K562 (cell line): ENCODE data around the gene MOSPD3. TPM values are rescaled to one million over a fixed set of nuclear protein-coding genes. Genes with fewer than 3 reads are reported as not detected.

Source experiments
- BMI1 ChIP-seq: fragments of 150-350 bp; IDR thresholded peaks from 2 replicates; pipeline ENCODE4 v1.6.1; 2014; ENCODE audit warnings: low read length
- MYC ChIP-seq, 2 experiments: fragments of 250-450 bp in 1 of 2; sonication (Bioruptor Pico) in 1 of 2; IDR thresholded peaks; 2 replicates each; pipeline versions ENCODE4 v1.5.1 to v1.6.1; 2012 to 2021; ENCODE audit warnings: low read depth in 2 of 2, borderline replicate concordance in 1 of 2, improper control_type of control experiment in 1 of 2, low read length in 1 of 2, mild to moderate bottlenecking in 1 of 2, moderate library complexity in 1 of 2
- NFE2L1 ChIP-seq: fragments of 450-650 bp; IDR thresholded peaks from 2 replicates; pipeline ENCODE4 v1.6.1; 2016; ENCODE audit warnings: missing genetic modification characterization, low read depth, mild to moderate bottlenecking, missing compliant biosample characterization, moderate library complexity, borderline replicate concordance
- PHB2 ChIP-seq: fragments of 450-650 bp; IDR thresholded peaks from 2 replicates; pipeline ENCODE4 v1.6.1; 2017; ENCODE audit warnings: low read depth
- PHF20 ChIP-seq: fragments of 450-650 bp; IDR thresholded peaks from 2 replicates; pipeline ENCODE4 v1.6.1; 2018; ENCODE audit not compliant: partially characterized antibody
- PHF21A ChIP-seq: fragments of 450-650 bp; IDR thresholded peaks from 2 replicates; pipeline ENCODE4 v1.6.1; 2017; ENCODE audit warnings: low read depth, borderline replicate concordance
- RB1 ChIP-seq: fragments of 450-650 bp; IDR thresholded peaks from 2 replicates; pipeline ENCODE4 v1.6.1; 2017; ENCODE audit warnings: low read depth, mild to moderate bottlenecking
- RBFOX2 ChIP-seq: fragments of 200-400 bp; formaldehyde crosslinking; IDR thresholded peaks from 2 replicates; pipeline ENCODE4 v1.6.1; 2017; ENCODE audit warnings: low read depth, mild to moderate bottlenecking, low read length, moderate library complexity
- RBM22 ChIP-seq: fragments of 200-400 bp; formaldehyde crosslinking; IDR thresholded peaks from 2 replicates; pipeline ENCODE4 v1.6.1; 2018; ENCODE audit warnings: low read length, low read depth; ENCODE audit not compliant: poor library complexity, severe bottlenecking
- ZFP36 ChIP-seq: fragments of 150-350 bp; IDR thresholded peaks from 2 replicates; pipeline ENCODE4 v1.6.1; 2018; ENCODE audit warnings: low read length, low read depth; ENCODE audit not compliant: partially characterized antibody
- ZKSCAN8 ChIP-seq: fragments of 200-800 bp; sonication (Bioruptor generic); IDR thresholded peaks from 2 replicates; pipeline ENCODE4 v1.6.1; 2016; ENCODE audit warnings: missing genetic modification characterization, missing compliant biosample characterization
- ZNF217 ChIP-seq: sonication (generic); formaldehyde crosslinking; IDR thresholded peaks from 2 replicates; pipeline ENCODE4 v1.8.0; 2022; ENCODE audit warnings: mild to moderate bottlenecking, missing genetic modification reagents
- ZNF408 ChIP-seq: fragments of 250-450 bp; sonication (Bioruptor Pico); IDR thresholded peaks from 2 replicates; pipeline ENCODE4 v1.4.0; 2020; ENCODE audit warnings: low read depth, mild to moderate bottlenecking, moderate library complexity
- ZNF780A ChIP-seq: fragments of 250-450 bp; sonication (Bioruptor Pico); IDR thresholded peaks from 2 replicates; pipeline ENCODE4 v1.5.0; 2021; ENCODE audit warnings: mild to moderate bottlenecking
- polyA plus RNA-seq, 8 experiments: library from polyadenylated mRNA; depleted of rRNA in 4 of 8; stranded (reverse) in 5 of 8; unstranded in 3 of 8; fragments of >200 nt; fragmentation: Nextera tagmentation in 2 of 8; fragmentation: Illumina TruSeq in 1 of 8; extraction: Ambion mirVana in 2 of 8; extraction: Trizol in 1 of 8; gene quantifications; 2 replicates each; pipeline versions ENCODE4 v1.2.1 to v1.2.3, GENCODE V29; 2011 to 2014; ENCODE audit warnings: inconsistent platforms in 1 of 8, missing spikeins in 1 of 8
- total RNA-seq, 7 experiments: library from RNA; depleted of rRNA in 6 of 7; stranded (reverse); fragments of >200 nt in 6 of 7; fragmentation: Illumina TruSeq in 2 of 7; extraction: Trizol in 2 of 7; gene quantifications; 2 replicates each; pipeline versions ENCODE4 v1.2.1 to v1.2.3, GENCODE V29; 2011 to 2021; ENCODE audit warnings: low replicate concordance in 1 of 7

The MOSPD3 gene
- total and polyA plus RNA-seq, 9 of the 15 experiments (the other 6 are each of a cell fraction or from before 2014, with no cell fraction given) = 1.4 to 32.1 (median 7.3) TPM

GRCh38 chr7:100620804-100621203 lies 8.5 kb downstream of the MOSPD3 start (continued):
- TF ChIP-seq PHF21A (no peak), ZNF780A (CRISPR knock-in tag) (no peak), ZNF217 (CRISPR knock-in tag) (no peak), MYC (IDR thresholded peaks at IDR 0.05; ENCODE audit: low read depth, low read length) (no peak), MYC (CRISPR knock-in tag; IDR thresholded peaks at IDR 0.05; ENCODE audit: borderline replicate concordance, low read depth) (no peak), RBM22 (peak; percentile 66), BMI1 (no peak), NFE2L1 (tag) (no peak), PHF20 (no peak), ZNF408 (CRISPR knock-in tag) (no peak), RBFOX2 (peak; percentile 41; the same call in 1 of the 2 replicates), ZKSCAN8 (CRISPR knock-in tag) (no peak), ZFP36 (no peak), RB1 (no peak), PHB2 (no peak)
